HG02623 (cell line): Measurements from ENCODE around the gene CREB3L1.
"Not testable (repeated sequence)": the region's sequence is repeated elsewhere in the genome, so short reads cannot be mapped to it uniquely, and the experiment has no call there.

Experiments used
- ATAC-seq: cut with Tn5 transposase; IDR thresholded peaks from one replicate; pipeline ENCODE4 v1.9.1; 2021; ENCODE audit warnings: moderate library complexity; ENCODE audit not compliant: unreplicated experiment

Gene CREB3L1

DNA sequence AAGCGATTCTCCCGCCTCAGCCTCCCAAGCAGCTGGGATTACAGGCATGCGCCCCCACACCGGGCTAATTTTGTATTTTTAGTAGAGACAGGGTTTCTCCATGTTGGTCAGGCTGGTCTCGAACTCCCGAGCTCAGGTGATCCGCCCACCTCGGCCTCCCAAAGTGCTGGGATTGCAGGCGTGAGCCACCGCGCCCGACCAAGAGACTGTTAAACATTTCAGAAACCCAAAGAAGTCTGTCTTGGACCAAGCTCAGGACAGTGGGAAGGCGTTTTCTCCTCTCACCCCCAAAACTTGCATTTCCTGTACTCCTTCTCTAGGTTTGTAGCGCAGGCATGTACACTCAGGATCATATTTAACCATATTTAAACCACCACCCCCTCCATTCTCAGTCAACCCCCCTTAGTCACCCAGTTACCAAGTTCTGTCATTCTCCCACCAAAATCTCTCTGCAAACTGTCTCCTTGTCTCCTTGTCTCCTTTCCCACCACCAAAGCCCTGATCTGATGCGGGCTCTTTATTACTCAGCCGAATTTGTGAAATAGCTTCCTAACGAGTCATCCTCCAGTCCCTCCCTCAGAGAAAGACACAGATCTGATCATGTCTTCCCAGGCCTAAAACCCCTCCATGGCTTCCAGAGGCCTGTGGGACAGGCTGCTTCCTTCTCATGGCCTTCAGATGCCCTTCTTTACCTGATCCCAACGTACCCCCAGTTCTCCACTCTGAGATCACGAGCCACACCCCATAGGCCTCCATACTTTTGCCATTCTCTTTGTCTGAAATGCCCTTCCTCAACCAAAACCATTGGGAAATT is 29.0 kb upstream of the CREB3L1 start:
- ATAC-seq = no peak

GRCh38 chr11:46249103-46249937 is 28.1 kb upstream of the CREB3L1 start:
- ATAC-seq = no peak

- ATAC-seq = no peak
Measured at GRCh38 chr11:46249938-46250744, 27.3 kb upstream of the CREB3L1 start.

- no peak for ATAC-seq
Measured at GRCh38 chr11:46250745-46251052, 26.8 kb upstream of the CREB3L1 start.

DNA sequence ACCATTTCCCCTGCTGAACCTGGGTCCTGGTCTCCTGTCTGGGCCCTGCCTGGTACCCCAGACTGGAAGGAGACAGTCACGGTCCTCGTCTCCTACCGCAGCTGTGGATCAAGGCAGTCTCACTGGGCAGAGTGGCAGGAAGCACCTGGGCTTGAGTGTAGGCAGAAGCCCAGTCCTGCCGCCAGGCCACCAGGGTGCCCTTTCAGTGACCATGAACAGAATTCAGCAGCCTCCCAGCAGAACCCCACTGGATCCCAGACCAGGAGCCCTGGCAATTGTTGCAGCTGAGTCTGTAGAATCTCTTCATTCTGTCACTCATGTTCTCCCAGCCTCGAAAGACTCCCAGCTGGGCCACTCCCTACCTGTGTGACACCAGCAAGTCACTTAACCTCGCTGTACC is 25.5 kb upstream of the CREB3L1 start:
- ATAC-seq = no peak

- no peak for ATAC-seq
Measured at GRCh38 chr11:46252373-46252914, 25.0 kb upstream of the CREB3L1 start.

DNA sequence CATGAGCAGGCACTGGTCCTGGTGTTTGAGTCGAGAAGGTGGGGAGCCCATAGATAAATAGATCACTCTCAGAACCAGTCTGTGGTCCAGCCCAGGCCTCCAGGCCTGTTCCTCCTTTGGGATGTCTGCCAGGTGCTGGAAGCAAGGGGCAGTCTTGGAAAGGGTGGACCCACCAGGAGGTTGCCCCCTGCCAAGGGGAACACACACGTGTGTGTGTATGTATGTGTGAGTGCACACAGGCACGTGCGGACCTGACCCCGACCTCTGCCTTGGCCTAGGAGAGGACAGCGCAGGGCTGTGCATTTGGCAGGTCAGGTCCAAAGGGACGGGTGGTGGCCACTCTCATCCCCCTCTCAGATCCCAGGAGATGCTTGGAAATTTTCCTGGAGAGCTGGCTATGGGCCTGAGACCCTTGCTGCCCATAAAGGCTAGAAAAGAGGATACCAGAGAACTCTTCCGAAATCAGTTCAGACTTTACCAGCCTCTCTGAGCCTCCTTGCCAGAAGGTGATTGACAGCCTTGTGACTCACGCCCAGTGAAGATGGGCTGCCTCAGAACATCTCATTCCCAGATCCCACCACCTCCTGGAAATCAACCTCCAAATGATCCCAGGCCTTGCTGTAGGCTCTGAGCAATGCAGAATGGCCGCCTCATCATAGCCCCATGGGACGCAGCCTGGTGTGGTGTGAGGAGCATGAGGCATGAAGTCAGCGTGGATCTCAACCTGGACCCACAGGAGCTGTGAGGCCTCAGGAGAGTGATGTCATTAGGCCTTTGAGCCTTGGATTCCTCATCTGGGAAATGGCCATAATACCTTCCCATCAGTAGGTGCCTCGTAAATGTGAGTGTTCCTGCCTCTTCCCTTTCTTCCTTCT is 24.0 kb upstream of the CREB3L1 start:
- no peak for ATAC-seq

- ATAC-seq = no peak
Measured at GRCh38 chr11:46254133-46254491, 23.4 kb upstream of the CREB3L1 start.

DNA sequence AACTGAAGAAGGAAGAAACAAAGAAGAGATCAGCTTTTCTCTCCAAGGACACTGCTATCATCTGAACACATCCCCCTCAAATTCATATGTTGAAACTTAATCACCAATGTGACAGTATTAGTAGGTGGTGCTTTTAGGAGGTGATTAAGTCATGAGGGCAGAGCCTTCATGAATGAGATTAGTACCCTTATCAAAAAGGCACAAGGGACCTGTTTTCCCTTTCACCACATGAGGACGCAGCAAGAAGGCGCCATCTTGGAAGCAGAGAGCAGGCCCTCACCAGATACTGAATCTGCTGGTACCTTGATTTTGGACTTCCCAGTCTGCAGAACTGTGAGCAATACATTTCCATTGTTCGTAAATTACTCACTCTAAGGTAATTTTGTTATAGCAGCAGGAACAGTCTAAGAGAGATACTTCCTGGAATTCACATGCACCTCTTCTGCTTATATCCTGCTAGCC is 20.9 kb upstream of the CREB3L1 start:
- no peak for ATAC-seq

DNA sequence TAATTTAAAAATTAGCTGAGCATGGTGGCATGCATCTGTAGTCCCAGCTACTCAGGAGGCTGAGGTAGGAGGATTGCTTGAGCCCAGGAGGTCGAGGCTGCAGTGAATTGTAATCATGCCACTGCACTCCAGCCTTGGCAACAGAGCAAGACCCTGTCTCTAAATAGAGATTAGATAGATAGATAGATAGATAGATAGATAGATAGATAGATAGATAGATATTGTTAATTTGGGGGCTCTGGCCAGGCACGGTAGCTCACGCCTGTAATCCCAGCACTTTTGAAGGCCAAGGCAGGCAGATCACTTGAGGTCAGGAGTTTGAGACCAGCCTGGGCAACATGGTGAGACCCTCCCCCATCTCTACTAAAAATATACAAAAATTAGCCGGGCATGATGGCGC is 18.1 kb upstream of the CREB3L1 start:
- ATAC-seq = not testable (repeated sequence)

GRCh38 chr11:46259971-46260560 is 17.4 kb upstream of the CREB3L1 start:
- no peak for ATAC-seq

GRCh38 chr11:46263120-46263519 is 14.3 kb upstream of the CREB3L1 start:
- no peak for ATAC-seq

DNA sequence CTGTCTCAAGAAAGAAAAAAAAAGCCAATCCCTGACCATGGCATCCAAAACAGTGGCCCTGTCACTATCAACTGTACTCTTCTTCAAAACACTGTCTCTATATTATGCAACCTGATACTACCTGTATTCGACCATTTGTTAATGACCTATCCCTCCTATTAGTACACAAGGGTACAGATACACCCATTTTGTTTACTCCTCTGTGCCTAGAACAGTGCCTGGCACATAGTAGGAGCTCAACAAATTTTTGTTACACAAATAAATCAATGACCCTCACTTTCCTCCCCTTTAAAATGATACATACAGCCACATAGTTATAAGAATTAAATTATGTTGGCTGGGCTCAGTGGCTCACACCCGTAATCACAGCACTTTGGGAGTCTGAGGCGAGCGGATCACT is 13.4 kb upstream of the CREB3L1 start:
- no peak for ATAC-seq

DNA sequence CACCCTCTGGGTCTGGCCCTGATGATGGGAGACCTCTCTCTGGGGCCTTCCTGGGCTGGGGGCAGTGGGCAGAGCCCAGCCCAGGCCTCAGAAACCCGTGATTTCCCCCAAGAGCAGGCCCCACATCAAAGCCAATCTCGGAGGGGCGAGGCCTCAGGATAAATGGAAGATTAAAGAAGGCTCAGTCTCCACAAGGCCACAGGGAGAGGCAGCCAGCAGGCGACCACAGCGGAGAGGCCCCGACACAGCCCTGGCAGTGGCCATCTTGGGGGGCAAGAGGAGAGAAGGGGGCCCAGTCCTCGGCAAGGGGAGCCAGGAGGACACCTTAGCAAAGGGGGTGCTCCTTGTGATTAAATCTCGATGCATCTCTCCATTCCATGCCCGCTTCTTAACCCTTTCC is 12.5 kb upstream of the CREB3L1 start:
- ATAC-seq = no peak

- ATAC-seq = no peak
Measured at GRCh38 chr11:46265764-46266163, 11.7 kb upstream of the CREB3L1 start.

GRCh38 chr11:46267930-46268329 is 9.5 kb upstream of the CREB3L1 start:
- ATAC-seq = no peak

GRCh38 chr11:46270684-46271083 is 6.8 kb upstream of the CREB3L1 start:
- no peak for ATAC-seq

- ATAC-seq = no peak
Measured at GRCh38 chr11:46271407-46271806, 6.1 kb upstream of the CREB3L1 start.

DNA sequence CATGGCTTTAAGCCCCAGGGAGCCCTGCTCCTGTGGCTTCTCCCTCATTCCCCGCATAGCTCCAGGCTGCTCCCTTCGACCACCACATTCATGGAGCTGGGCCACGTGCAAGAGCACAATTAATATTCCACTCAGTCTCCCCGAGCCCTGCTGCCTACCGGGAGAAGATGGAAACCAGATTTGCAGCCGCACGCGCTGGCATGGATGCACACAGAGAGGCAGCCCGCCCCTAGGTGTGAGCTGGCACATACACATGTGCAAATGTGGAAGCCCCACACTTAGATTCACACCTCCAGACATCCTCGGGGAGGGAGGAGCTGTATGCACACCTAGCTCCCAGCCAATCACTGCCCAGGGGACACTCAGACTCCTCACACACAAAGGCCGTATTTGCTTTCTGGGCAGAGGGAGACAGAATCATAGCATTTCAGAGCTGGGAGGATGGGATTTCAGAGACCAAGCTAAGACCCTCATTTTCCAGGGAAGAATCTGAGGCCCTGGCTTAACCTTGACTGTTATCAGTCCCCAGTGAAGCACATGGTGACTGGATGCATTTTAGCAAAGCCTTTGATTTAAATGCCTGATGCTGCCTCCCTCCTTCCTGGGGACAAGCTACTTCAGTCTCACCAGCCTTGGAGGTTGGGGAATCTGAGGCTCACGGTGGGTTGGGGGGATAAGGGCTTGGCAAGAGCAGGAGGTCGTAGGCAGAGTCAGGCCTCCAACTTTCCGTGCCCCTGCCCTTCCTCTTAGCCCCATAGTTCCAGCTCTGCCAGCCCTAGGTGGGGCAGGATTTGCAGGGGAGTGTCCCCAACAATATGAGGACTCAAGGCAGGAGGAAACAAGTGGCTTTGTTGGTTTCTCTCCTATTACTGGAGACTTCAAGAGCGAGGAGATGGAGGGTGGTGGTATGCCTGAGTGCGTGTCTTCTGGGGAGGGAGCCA is 5.3 kb upstream of the CREB3L1 start:
- ATAC-seq = no peak
